ENCODE data around the gene TNPO2.
A peak's percentile ranks its signal among the peaks of the same experiment; 100 is the strongest.

TNPO2 gene

DNA sequence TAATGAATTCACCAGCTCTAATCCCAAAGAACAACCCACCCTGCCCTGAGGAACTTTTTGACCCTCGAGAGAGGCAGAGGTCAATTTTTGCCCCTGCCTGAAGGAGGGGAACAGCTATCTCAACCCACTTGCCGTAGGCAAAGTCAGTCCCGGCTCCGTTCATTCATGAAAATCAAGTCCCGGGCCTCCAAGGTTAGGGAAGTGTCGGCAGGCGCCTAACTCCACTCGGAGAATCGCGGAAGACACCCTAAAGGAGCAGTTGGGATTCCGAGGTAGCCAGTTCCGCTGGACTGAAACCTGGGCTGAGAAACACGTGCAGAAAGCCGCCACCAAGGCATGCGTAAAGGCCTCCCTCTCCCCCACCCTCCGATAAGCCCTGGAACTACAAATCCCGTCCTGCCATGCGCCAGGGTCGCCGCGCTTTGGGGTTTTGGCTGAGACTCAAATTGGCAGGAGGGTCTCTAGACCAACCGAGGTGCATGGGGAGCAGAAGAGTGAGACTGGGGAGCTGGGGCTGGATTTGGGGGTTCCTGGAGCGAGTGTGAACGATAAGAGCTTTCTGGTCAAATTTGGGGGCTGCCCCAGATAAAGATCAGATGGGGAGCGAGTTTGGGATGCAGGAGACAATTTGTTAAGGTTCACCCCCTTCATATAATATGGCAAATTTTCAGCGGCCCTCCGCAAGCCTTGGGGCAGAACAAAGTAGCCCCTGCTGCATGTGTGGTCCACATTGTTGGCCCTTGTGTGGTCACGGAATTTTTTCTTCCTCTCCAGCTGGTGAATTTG lies at the start of gene TNPO2:
TNPO2 (minus strand) TSS at position 292 of the 786 bp plus-strand sequence. CDS start 2,955 bp downstream, outside the sequence.
- DNase-seq: peak; percentile 77

DNA sequence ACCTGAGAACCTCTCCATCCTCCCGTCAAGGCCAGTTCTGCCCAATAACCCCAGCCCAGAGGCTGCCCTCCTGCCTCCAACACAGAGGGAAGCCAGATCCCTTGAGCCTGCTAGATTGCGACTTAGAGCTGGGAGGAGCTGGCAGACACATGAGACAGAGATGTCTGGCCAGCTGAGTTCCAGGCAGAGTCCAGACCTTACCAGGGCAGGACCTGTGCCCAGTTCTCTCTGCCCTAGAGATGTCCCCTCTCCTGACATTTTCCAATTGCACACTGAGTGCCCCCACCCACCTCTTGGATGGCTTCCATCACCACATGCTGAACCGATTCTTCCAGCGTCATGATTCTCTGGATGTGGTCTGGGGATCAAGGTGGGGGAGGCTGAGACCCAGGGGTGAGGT lies 48.6 kb upstream of the TNPO2 start:
- DNase-seq: no peak

DNA sequence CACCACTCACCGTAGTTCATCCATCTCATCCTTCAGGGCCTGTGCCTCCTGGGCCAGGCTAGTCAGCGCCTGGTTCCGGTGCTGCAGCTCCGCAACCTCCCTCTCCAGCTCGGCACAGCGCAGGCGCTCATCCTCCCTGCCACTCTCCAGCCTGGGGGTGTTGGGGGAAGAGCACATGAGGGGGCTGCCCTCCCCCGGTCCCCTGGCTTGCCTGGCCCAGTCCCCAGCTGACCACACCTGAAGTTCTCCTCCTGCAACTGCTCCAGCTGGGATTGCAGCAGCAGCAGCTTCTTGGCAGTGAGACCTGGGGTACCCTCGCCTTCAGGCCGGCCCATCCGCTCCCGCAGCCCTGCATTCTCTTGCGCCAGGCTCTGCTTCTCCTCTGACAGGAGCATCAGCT lies 47.2 kb upstream of the TNPO2 start:
- DNase-seq: no peak

DNA sequence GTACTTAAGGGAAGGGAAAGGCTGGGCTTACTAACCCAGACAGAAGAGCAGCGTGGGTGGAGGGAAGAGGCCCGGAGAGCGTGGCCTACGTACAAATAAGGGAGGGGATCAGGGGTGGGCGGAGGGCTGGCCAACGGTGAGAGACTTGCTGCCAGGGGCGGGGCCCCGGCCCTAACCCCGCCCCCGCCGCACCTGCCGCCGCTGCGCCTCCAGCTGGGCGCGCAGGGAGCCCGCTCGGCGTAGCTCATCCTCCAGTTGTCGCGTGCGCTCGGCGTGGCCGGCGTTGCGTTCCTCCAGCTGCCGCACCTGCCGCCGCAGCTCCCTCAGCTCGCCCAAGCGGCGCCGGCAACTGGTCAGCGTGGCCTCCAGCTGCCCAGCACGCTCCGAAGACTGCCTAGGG lies 46.0 kb upstream of the TNPO2 start:
- DNase-seq: peak; percentile 47

DNA sequence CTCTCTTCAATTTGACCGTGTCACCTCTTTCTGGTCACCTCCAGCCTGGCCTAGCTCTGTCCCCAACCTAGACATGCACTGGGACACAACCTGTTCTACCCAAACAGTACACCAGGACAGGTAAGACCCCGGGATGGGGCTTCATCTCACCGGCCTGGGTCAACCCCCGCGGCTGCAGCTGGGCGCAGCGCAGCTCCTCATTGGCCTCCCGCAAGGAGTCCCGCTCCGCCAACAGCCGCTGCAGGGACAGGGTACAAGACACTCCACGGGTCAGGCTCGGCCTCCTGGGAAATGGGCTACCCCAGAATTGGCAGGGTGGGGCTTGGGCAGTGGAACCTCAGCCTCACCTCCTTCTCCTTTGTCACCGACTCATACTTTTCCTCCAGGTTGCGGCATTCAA lies 43.9 kb upstream of the TNPO2 start:
- DNase-seq: no peak

DNA sequence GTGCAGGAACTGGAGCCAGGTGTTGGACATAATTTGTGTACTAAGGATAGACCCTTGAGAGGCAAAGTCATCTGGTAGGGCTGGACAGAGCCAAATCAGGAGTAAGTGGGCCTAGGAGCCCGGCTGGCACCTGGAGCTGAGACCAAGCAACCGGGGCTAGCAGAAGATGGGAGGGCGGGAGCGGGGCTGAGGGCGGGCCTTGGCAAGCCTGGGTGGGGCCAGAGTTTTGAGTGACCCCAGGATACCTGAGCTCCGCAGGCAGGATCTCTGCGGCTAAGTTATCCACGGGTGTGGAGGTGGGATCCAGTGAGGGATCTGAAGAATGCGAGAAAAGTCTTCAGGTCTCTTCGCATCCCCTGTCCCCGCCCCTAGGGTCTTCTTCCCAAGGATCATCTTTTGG lies 43.4 kb upstream of the TNPO2 start:
- DNase-seq: no peak

DNA sequence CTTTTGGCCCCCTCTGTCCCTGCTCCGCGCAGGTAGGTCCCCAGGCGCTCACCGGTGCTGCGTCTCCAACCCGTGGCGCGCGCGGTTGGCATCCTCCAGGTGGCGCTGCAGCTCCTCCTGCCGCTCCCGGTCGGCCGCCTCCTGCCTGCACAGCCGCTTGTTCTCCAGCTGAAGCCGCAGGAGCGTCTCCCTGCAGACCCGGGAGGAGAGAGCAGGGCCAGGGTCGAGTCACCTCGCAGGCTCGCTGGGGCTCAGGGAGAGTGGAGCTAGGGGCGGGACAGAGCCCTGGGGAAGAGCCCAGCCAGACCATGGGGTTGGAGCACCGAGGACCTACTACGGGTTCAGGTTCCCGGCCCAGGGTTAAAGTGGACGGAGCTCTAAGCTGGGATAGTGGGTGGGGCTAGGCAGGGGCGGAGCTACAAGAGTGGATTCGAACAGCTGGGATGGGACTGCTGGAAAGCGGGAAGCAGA lies 42.4 kb upstream of the TNPO2 start:
- no peak for DNase-seq

DNA sequence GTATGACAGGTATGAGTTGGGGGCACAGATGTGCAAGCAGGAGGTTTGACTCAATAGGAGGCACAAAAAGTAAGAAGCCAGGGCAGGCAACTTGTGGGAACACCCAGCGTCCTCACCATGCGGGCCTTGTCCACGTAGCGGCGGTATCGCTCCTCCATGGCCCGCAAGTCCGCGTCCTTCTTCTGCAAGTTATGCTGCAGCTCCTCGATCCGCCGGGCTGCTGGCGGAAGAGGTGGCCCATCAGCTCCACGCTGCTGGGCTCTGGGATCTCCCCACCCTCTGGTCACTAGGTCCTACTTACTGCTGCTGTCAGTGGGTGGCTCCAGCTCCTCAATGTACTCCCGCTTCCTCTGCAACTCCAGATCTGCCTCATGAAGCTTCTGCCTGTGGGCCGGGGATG lies 41.0 kb upstream of the TNPO2 start:
- DNase-seq: no peak

DNA sequence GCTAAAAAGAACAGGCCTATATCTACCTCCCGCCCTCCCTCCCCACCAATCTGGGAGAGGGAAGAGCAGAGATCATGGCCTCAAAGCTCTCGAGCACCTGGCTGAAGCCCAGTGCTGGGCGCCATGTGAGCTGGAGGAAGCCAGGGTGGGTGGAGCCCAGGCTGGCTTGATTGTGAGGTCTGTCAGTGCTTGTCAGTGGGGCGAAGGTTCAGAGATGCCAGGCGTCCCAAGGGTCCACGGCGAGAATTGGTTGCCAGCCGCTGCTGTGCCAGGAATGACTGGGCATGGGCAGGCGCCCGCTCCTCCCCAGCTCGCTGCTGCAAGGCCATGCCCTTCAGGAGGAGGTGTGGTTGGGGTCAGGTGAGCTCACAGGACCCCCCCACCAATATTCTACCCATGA lies 39.4 kb upstream of the TNPO2 start:
- no peak for DNase-seq

DNA sequence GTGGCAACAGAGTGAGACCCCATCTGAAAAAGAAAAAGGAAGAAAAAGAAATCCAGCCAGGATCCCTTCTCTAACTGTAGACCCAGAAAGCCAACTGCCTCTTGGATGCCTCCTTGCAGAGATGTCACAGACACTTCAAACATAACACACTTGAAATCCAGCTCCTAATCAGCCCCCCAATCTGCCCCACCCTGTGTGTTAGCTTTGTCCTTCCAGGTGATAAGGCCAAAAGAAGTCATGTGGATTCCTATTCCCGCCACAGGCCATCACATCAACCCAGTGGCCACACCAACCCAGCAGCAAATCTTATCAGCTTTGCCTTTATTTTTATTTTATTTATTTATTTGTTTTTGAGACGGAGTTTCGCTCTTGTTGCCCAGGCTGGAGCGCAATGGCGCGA lies 36.0 kb upstream of the TNPO2 start:
- DNase-seq: no peak

DNA sequence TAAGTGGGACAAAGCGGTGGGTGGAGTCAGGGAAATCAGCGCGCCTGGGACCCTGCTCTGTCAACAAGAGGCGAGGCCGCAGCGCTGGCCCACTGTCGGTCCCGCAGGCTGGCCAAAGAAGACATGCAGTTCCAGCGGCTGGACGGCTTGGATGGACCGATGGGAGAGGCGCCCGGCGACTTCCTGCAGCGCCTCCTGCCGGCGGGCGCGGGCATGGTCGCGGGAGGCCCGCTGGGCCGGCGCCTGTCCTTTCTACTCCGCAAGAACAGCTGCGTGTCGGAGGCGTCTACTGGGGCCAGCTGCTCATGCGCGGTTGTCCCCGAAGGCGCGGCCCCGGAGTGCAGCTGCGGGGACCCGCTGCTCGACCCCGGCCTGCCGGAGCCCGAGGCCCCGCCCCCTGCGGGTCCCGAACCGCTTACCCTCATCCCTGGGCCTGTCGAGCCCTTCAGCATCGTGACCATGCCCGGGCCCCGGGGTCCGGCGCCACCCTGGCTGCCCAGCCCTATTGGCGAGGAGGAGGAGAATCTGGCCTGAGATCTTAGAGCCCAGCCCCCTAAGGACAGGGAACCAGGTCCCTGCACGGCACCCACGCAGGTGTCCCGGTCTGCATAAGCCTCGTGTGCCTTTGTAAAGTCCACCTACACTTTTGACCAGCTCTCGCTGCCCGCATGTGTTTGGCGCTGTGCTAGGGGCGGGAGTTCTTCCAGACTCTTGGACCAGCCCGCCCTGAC lies 34.0 kb upstream of the TNPO2 start:
- peak; percentile 84 for DNase-seq

DNA sequence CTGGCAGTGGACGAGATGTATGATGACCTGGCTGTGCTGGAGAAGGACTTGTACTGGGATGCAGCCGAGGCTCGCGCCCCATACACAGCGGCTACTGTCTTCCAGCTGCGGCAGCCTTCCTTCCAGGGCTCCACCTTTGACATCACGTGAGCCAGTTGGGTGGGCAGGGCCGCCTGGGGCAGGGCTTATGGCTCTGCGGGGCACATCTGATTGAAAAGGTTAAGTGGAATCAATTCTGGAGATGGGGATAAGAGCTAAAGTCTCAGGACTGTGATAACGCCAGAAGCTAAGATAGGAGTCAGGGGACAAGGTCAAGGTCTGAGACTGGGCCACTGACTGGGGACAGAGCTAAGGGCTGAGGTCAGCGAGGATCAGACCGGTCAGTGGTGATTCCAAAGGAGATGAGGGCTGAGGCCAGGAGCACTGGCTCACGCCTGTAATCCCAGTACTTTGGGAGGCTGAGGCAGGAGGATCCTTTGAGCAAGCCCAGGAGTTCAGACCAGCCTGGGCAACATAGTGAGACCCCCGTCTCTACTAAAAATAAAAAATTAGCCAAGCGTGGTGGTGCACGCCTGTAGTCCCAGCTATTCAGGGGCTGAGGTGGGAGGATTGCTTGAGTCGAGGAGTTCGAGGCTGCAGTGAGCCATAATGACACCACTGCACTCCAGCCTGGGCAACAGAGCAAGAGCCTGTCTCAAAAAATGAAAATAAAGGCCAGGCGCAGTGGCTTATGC lies 32.6 kb upstream of the TNPO2 start:
- DNase-seq: no peak

DNA sequence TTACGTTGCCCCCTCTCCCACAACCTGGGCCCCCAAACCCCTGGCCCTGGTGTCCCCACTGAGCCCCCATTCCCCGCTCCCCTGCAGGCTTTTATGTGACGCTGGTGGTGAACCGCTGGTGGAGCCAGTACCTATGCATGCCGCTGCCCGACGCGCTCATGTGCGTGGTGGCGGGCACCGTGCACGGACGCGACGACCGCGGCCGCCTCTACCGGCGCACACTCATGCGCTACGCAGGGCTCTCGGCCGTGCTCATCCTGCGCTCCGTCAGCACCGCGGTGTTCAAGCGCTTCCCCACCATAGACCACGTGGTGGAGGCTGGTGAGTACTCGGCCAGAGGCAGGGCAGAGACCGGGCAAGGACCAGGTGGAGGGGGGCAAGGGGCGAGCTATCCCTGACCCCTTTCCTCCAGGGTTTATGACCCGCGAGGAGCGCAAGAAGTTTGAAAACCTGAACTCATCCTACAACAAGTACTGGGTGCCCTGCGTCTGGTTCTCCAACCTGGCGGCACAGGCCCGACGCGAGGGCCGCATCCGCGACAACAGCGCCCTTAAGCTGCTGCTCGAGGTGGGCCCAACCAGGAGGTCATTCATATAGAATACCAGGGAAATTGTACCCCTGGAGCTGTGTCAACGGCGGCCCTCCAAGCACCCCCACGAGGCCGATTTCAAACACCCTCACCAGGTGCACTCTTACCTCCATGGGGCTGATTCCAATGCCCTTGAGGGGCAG lies 30.9 kb upstream of the TNPO2 start:
- DNase-seq: no peak

DNA sequence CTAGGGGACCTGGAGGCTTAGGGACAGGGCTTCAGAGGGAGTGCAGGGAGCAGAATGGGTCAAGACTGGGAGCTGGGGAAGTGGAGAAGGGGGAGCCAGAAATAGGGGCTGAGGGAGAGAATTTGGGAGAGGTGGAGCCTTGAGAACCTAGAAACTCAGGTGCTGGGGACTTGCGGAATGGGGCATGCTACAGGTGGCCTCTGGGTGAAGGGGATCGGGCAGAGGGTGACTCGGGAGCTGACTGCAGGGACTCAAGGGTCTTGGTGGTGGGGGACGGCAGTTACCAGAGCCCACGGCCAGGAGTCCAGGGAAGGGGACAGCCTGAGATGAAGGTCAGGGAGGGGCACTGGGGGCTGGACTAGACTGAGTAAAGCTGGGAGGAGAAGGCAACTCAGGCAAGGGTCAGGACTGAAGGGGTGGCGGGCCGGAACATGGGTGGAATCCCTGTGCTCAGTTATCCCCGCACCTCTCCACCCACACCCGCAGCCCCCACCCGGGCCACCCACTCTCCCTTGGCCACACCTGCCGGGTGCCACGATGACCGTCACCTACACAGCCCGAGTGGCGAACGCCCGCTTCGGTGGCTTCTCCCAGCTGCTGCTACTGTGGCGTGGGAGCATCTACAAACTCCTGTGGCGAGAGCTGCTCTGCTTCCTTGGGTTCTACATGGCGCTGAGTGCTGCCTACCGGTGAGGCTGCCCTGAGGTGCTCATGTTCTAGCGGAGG lies 28.5 kb upstream of the TNPO2 start:
- no peak for DNase-seq

DNA sequence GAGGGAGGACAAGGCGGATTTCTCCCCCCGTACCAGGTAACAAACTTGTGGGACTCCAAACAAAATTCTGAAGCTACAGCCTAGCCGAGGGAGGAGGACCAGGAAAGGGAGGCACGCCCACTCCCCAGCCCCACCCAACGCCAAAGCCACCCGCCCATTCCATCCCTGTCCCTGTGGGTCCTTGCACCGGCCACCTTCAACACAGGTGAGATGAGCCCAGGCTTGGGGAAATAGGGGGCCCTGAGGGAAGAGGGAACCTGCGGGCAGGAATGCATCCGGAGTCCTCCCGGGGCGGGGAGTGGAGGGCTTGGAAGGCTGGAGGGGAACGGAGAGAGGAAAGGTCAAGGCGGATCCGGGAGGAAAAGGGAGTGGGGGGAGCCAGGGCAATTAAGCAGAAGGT lies 27.9 kb upstream of the TNPO2 start, which contains the start of gene BEST2:
BEST2 (plus strand) TSS at position 157 of the 400 bp plus-strand sequence. CDS start 802 bp downstream, outside the sequence.
- no peak for DNase-seq

DNA sequence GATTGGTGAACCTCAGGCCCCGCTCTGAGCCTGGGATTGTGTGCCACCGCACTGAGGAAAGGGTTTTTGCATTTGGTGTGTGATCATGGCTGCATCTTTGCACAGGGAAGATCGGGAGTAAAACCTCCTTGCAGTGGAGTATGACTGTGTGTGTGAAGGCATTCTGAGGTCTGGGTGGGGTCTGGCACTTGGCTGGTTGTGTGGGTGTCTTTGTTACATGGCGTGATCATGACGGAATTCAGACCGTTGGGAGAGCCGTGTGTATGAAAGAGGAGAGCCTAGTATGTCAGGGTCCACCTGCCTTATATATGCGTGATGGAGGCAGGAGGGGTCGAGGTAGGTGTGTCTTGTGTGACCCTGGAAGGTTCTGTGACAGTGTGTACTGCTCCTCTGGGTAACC lies 27.1 kb upstream of the TNPO2 start:
- no peak for DNase-seq

DNA sequence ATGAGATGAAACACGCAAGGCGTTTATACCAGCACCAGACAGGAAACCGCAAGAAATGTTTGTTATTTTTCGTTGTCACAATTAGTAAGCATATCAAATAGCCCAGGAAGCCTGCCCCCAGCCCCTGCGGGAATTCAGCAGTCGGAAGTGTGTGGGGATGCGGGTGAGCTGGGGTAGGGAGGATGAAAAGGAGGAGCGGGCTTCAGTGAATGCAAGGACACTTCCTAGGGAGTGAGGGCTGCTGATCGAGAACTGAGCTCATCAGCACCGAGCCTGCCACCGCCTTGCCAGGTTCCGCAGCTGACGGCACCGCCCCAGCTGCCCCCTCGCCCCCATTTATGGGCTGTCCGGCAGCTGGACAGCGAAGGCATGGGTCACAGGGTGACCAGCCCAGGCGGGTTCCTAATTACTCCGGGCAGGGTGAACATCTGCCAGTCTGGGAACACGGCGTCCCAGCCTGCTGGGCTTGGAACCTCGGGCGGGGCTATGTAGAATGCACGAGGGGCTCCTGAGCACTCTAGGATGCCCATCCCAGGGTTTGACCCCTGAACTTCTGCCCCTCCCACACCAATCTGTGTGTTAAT lies 26.3 kb upstream of the TNPO2 start:
- DNase-seq: no peak

DNA sequence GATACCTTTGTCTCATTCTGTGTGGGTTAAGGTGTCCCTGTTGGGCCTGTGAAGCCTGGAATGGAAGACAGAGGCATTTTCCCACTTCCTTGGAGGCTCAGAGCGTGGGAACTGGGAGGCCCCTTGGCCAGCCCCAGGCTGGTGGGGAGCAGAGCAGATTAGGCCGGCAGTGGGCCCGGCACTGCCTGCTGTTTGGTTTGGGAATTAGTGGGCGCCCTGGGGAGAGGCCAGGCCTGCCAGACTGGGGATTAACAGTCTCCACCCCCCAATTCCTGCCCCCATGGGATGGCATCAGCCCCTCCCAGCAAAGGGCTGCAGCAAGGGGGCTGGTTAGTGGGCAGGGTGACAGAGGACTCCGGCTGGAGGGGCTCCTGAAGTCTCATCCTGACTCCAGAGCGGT lies 24.8 kb upstream of the TNPO2 start:
- DNase-seq: no peak

DNA sequence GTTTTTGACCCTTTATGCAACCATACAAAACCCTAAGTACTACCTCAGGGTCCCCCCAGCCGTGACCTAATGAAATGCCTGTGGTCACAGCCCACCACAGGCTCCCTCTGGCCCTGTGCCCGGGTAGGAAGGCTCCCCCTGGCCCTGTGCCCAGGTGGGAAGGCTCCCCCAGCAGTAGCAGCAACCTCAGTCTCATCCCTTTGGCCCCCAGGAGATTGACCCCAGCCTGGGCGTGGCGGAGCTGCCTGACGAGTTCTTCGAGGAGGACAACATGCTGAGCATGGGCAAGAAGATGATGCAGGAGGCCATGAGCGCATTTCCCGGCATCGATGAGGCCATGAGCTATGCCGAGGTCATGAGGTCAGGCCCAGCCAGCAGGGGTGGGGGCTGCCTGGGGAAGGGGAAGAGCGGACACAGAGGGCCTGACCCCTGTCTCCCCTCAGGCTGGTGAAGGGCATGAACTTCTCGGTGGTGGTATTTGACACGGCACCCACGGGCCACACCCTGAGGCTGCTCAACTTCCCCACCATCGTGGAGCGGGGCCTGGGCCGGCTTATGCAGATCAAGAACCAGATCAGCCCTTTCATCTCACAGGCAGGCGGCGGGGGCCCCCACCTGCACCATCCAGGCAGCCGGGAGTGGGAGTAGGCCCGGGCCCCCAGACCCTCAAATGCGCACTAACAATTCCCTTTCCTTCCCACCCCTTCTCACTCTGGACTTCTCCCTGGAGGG lies 21.6 kb upstream of the TNPO2 start:
- DNase-seq: no peak

DNA sequence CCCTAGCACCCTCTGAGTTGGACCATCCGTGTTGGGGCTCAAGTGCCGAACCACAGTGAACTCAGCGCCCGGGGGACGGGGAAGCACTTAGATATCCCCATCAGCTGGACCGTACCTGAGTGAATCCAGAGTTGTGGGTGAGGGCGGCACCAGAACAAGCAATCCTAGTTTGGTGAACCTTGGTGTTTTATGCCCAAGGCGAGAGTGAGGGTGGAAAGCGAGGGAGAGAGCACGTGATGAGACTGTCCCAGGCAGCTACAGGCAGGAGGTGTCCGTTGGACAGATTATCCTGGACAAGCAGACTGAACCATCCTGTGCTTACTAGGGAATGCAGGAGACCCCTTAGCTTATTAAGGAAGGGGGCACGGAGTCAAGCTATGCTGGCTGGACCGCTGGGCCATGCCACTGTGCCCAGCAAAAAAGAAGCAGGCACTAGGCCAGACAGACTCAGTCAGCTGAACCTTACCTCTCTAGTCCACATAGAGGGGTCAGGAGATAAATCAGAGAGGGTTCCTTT lies 14.2 kb upstream of the TNPO2 start:
- DNase-seq: no peak
